Measurements from ENCODE around the gene CDH4.

The CDH4 gene

GRCh38 chr20:61934716-61935530 lies 682.9 kb downstream of the CDH4 start:
- H3K4ac ChIP-seq (ENCODE audit: low read length) = no peak overlapping the region
- no peak overlapping the region for H3K9ac ChIP-seq (ENCODE audit: low read depth, low read length, poor library complexity)
- peak overlapping the region; percentile 60 for H2BK5ac ChIP-seq (ENCODE audit: low read length)
- H3K23ac ChIP-seq (ENCODE audit: low read depth, low read length, poor library complexity) = no peak overlapping the region
- H2AFZ ChIP-seq (ENCODE audit: low read length) = no peak overlapping the region
- peaks cover 0 to 8% of the 10 kb centered on the region in 2 donors for H3K4me1 ChIP-seq (ENCODE audit: control insufficient read depth in 2 of 2, insufficient read depth in 1 of 2, low read depth in 1 of 2, low read length in 2 of 2)
- H2BK120ac ChIP-seq (ENCODE audit: low read depth, low read length) = no peak overlapping the region
- no peak overlapping the region for H2BK15ac ChIP-seq (ENCODE audit: low read length)
- peak overlapping the region; percentile 57 for H3K18ac ChIP-seq (ENCODE audit: low read length)
- peaks cover 0 to 2% (median 0%) of the 10 kb centered on the region in 3 experiments for H3K27me3 ChIP-seq (ENCODE audit: control insufficient read depth in 3 of 3, insufficient read depth in 3 of 3, low read depth in 1 of 3, low read length in 3 of 3)
- peaks cover 0 to 4% of the 10 kb centered on the region in 2 donors for H3K9me3 ChIP-seq (replicated peaks in 1 of 2; ENCODE audit: control insufficient read depth in 2 of 2, insufficient read depth in 1 of 2, low read depth in 1 of 2, low read length in 2 of 2)
- H2BK12ac ChIP-seq (ENCODE audit: low read length) = peak overlapping the region; percentile 16
- H3K14ac ChIP-seq (ENCODE audit: low read length) = peak overlapping the region; percentile 38
- H3K4me3 ChIP-seq (ENCODE audit: low read length in 2 of 2) = peak overlapping the region in 1 of 2 donors; percentile 10
- no peak overlapping the region for H3K27ac ChIP-seq (replicated peaks; ENCODE audit: low read length)
- no peak for DNase-seq (ENCODE audit: low spot score)
- H3K79me1 ChIP-seq (ENCODE audit: low read depth, low read length) = no peaks in the 10 kb centered on the region
- peaks cover 3 to 10% of the 10 kb centered on the region in 2 donors for H3K36me3 ChIP-seq (replicated peaks in 1 of 2; ENCODE audit: control insufficient read depth in 2 of 2, insufficient read depth in 2 of 2, low read length in 2 of 2)
- no peak overlapping the region for H4K91ac ChIP-seq (ENCODE audit: low read depth, low read length, poor library complexity)
- no peak overlapping the region for H3K4me2 ChIP-seq (ENCODE audit: insufficient read depth, low read length, poor library complexity, severe bottlenecking)
- no peak overlapping the region for H2AK5ac ChIP-seq (ENCODE audit: low read depth, low read length)
- no peak overlapping the region for H4K8ac ChIP-seq (ENCODE audit: low read depth, low read length)
- no CpG with 5 or more reads among the region's 24 CpGs for WGBS, 2 donors (ENCODE audit: extremely low coverage in 2 of 2, insufficient read length in 2 of 2, insufficient replicate concordance in 1 of 2)

GRCh38 chr20:61935926-61936700 lies 684.1 kb downstream of the CDH4 start:
- H3K4me2 ChIP-seq (ENCODE audit: insufficient read depth, low read length, poor library complexity, severe bottlenecking) = no peak overlapping the region
- H4K91ac ChIP-seq (ENCODE audit: low read depth, low read length, poor library complexity) = no peak overlapping the region
- peak overlapping the region; percentile 24 for H2BK5ac ChIP-seq (ENCODE audit: low read length)
- H2AFZ ChIP-seq (ENCODE audit: low read length) = no peak overlapping the region
- no peak overlapping the region for H3K27ac ChIP-seq (replicated peaks; ENCODE audit: low read length)
- H3K9me3 ChIP-seq (replicated peaks in 1 of 2; ENCODE audit: control insufficient read depth in 2 of 2, insufficient read depth in 1 of 2, low read depth in 1 of 2, low read length in 2 of 2) = peaks cover 0 to 2% of the 10 kb centered on the region in 2 donors
- DNase-seq (ENCODE audit: low spot score) = no peak
- H2BK12ac ChIP-seq (ENCODE audit: low read length) = no peak overlapping the region
- no peak overlapping the region for H2AK5ac ChIP-seq (ENCODE audit: low read depth, low read length)
- H3K18ac ChIP-seq (ENCODE audit: low read length) = peak overlapping the region; percentile 59
- peaks cover 0 to 8% of the 10 kb centered on the region in 2 donors for H3K4me1 ChIP-seq (ENCODE audit: control insufficient read depth in 2 of 2, insufficient read depth in 1 of 2, low read depth in 1 of 2, low read length in 2 of 2)
- no peak overlapping the region for H3K4ac ChIP-seq (ENCODE audit: low read length)
- H3K14ac ChIP-seq (ENCODE audit: low read length) = peak overlapping the region; percentile 75
- H2BK15ac ChIP-seq (ENCODE audit: low read length) = no peak overlapping the region
- H4K8ac ChIP-seq (ENCODE audit: low read depth, low read length) = no peak overlapping the region
- H2BK120ac ChIP-seq (ENCODE audit: low read depth, low read length) = no peak overlapping the region
- H3K79me1 ChIP-seq (ENCODE audit: low read depth, low read length) = no peaks in the 10 kb centered on the region
- H3K23ac ChIP-seq (ENCODE audit: low read depth, low read length, poor library complexity) = no peak overlapping the region
- H3K4me3 ChIP-seq (ENCODE audit: low read length in 2 of 2) = no peak overlapping the region
- peaks cover 3 to 7% of the 10 kb centered on the region in 2 donors for H3K36me3 ChIP-seq (replicated peaks in 1 of 2; ENCODE audit: control insufficient read depth in 2 of 2, insufficient read depth in 2 of 2, low read length in 2 of 2)
- no CpG with 5 or more reads among the region's 14 CpGs for WGBS, 2 donors (ENCODE audit: extremely low coverage in 2 of 2, insufficient read length in 2 of 2, insufficient replicate concordance in 1 of 2)
- H3K27me3 ChIP-seq (ENCODE audit: control insufficient read depth in 3 of 3, insufficient read depth in 3 of 3, low read depth in 1 of 3, low read length in 3 of 3) = peaks cover 0 to 2% (median 0%) of the 10 kb centered on the region in 3 experiments
- H3K9ac ChIP-seq (ENCODE audit: low read depth, low read length, poor library complexity) = no peak overlapping the region

GRCh38 chr20:61936701-61937131 lies 684.7 kb downstream of the CDH4 start:
- Histone ChIP-seq H2BK5ac (ENCODE audit: low read length) (peak overlapping the region; percentile 24), H3K4me1 (ENCODE audit: control insufficient read depth in 2 of 2, insufficient read depth in 1 of 2, low read depth in 1 of 2, low read length in 2 of 2) (peaks cover 0 to 8% of the 10 kb centered on the region in 2 donors), H4K91ac (ENCODE audit: low read depth, low read length, poor library complexity) (no peak overlapping the region), H3K23ac (ENCODE audit: low read depth, low read length, poor library complexity) (no peak overlapping the region), H3K4me3 (ENCODE audit: low read length in 2 of 2) (no peak overlapping the region), H3K36me3 (replicated peaks in 1 of 2; ENCODE audit: control insufficient read depth in 2 of 2, insufficient read depth in 2 of 2, low read length in 2 of 2) (peaks cover 3 to 7% of the 10 kb centered on the region in 2 donors), H2AK5ac (ENCODE audit: low read depth, low read length) (no peak overlapping the region), H3K18ac (ENCODE audit: low read length) (peak overlapping the region; percentile 59), H2BK12ac (ENCODE audit: low read length) (no peak overlapping the region), H3K79me1 (ENCODE audit: low read depth, low read length) (no peaks in the 10 kb centered on the region), H3K14ac (ENCODE audit: low read length) (peak overlapping the region; percentile 75), H2AFZ (ENCODE audit: low read length) (no peak overlapping the region), H3K27me3 (ENCODE audit: control insufficient read depth in 3 of 3, insufficient read depth in 3 of 3, low read depth in 1 of 3, low read length in 3 of 3) (peaks cover 0 to 2% (median 0%) of the 10 kb centered on the region in 3 experiments), H2BK120ac (ENCODE audit: low read depth, low read length) (no peak overlapping the region), H3K9ac (ENCODE audit: low read depth, low read length, poor library complexity) (no peak overlapping the region), H3K9me3 (replicated peaks in 1 of 2; ENCODE audit: control insufficient read depth in 2 of 2, insufficient read depth in 1 of 2, low read depth in 1 of 2, low read length in 2 of 2) (peaks cover 0 to 2% of the 10 kb centered on the region in 2 donors), H3K4me2 (ENCODE audit: insufficient read depth, low read length, poor library complexity, severe bottlenecking) (no peak overlapping the region), H3K4ac (ENCODE audit: low read length) (no peak overlapping the region), H4K8ac (ENCODE audit: low read depth, low read length) (no peak overlapping the region), H3K27ac (replicated peaks; ENCODE audit: low read length) (no peak overlapping the region), H2BK15ac (ENCODE audit: low read length) (no peak overlapping the region)
- no peak for DNase-seq (ENCODE audit: low spot score)
- WGBS, 2 donors (ENCODE audit: extremely low coverage in 2 of 2, insufficient read length in 2 of 2, insufficient replicate concordance in 1 of 2) = no CpG with 5 or more reads among the region's 29 CpGs
